Natural killer cell (primary cell): ENCODE results near the gene TRAF4. TPM values are rescaled to one million over a fixed set of nuclear protein-coding genes. Genes with fewer than 3 reads are reported as not detected.
A peak's percentile ranks its signal among the peaks of the same experiment; 100 is the strongest.

Experiments
- ATAC-seq, 3 donors: fragments of 150-1000 bp in 2 of 3; fragments of 200-7000 bp in 1 of 3; cut with Tn5 transposase; 1 replicate in 1 of 3; 2 replicates in 2 of 3; pipeline ENCODE4 v1.10.0; 2021; ENCODE audit warnings: mild to moderate bottlenecking in 2 of 3, moderate library complexity in 2 of 3
- DNase-seq, 2 donors: peaks; one replicate each; pipeline versions ENCODE4 v3.0.0 to v3.0.0-alpha.2; 2013 to 2021; ENCODE audit warnings: mixed read lengths in 1 of 2
- H3K27ac ChIP-seq: one replicate; pipeline ENCODE4 v1.5.1; 2013; ENCODE audit warnings: mild to moderate bottlenecking, low read length
- H3K27me3 ChIP-seq: one replicate; pipeline ENCODE4 v1.6.1; 2013; ENCODE audit warnings: low read length; ENCODE audit not compliant: control insufficient read depth, insufficient read depth
- H3K36me3 ChIP-seq: one replicate; pipeline ENCODE4 v1.6.1; 2013; ENCODE audit warnings: low read length; ENCODE audit not compliant: control insufficient read depth, insufficient read depth
- H3K4me1 ChIP-seq: one replicate; pipeline ENCODE4 v1.6.1; 2013; ENCODE audit warnings: low read length; ENCODE audit not compliant: control insufficient read depth, insufficient read depth
- H3K4me3 ChIP-seq: one replicate; pipeline ENCODE4 v1.5.1; 2013; ENCODE audit warnings: low read length
- H3K9me3 ChIP-seq: one replicate; pipeline ENCODE4 v1.6.1; 2013; ENCODE audit warnings: low read length; ENCODE audit not compliant: control insufficient read depth, insufficient read depth
- H3K27ac Mint-ChIP-seq, 2 donors: one replicate each; pipeline ENCODE4 v1.8.0; 2022; ENCODE audit warnings: mild to moderate bottlenecking in 2 of 2, mixed read lengths in 2 of 2, moderate library complexity in 1 of 2
- H3K27me3 Mint-ChIP-seq, 2 donors: one replicate each; pipeline ENCODE4 v1.8.0; 2022; ENCODE audit warnings: low read depth in 2 of 2, mixed read lengths in 2 of 2
- H3K36me3 Mint-ChIP-seq: one replicate; pipeline ENCODE4 v1.8.0; 2022; ENCODE audit warnings: mixed read lengths
- H3K4me1 Mint-ChIP-seq, 2 donors: one replicate each; pipeline ENCODE4 v1.8.0; 2022; ENCODE audit warnings: mixed read lengths in 2 of 2
- H3K4me3 Mint-ChIP-seq: one replicate; pipeline ENCODE4 v1.8.0; 2022; ENCODE audit warnings: mild to moderate bottlenecking, moderate library complexity, mixed read lengths
- H3K9me3 Mint-ChIP-seq, 2 donors: one replicate each; pipeline ENCODE4 v1.8.0; 2022; ENCODE audit warnings: mixed read lengths in 2 of 2
- CTCF ChIP-seq: fragments of 200-600 bp; IDR thresholded peaks from one replicate; pipeline ENCODE4 v1.8.0; 2022; ENCODE audit warnings: antibody characterized with exemption
- WGBS: methylation state at CpG from one replicate; pipeline ENCODE4 v1.1.7; 2013; ENCODE audit warnings: missing lambda C conversion rate; ENCODE audit not compliant: insufficient coverage; 5-methylcytosine and 5-hydroxymethylcytosine counted together
- intact Hi-C: fragments of 100-400 bp; cut with micrococcal nuclease; formaldehyde crosslinking; loops from one replicate; pipeline ENCODE4 v1.14.2; 2022
- total RNA-seq, 4 donors: library from RNA; stranded (reverse); fragments of 120-200 nt in 1 of 4; gene quantifications; one replicate each; pipeline versions ENCODE4 v1.2.3 to v1.2.4, GENCODE V29; 2013 to 2022

Gene TRAF4
- total RNA-seq, 3 donors from 2014 or later (not counting 1 experiment from before 2014, with no cell fraction given) = 97.8 to 209 (median 122) TPM

DNA sequence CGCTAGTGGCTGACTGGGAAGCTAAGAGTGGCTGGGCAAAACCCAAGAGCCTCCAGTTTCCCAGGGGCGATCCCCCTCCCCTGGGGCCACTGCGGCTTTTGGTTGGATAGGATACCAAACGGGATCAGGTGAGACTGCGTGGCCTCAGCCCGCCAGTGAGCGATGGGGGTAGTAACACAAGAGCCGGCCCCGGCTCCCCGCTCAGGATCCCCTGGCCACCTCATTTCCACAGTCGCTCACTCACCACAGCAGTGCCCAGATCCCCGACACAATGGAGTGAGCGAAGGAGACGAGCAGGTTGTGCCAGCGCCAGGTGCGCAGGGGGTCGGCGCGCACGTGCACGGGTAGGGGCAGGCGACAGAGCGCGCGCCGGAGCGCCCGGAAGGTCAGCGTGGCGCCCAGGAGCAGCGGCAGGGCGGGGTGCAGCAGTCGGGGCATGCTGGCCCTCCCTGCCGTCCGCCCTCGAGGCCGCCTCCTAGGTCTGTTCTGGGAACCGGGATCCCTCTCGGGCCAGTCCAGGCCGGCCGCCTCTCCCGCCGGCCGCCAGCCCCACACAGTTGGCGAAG, 18.1 kb upstream of the TRAF4 start:
- Mint-ChIP-seq H3K27me3 (no peaks in the 10 kb centered on the region), H3K4me1 (peaks cover 42% of the 10 kb centered on the region in 2 donors), H3K9me3 (no peaks in the 10 kb centered on the region), H3K4me3 (peak overlapping the region; percentile 80), H3K36me3 (no peaks in the 10 kb centered on the region), H3K27ac (peak overlapping the region; percentile 36 to 63)
- no peak for ATAC-seq
- WGBS = 3% methylated on average over 45 of the region's 45 CpGs
- Histone ChIP-seq H3K36me3 (peaks cover 41% of the 10 kb centered on the region), H3K9me3 (no peaks in the 10 kb centered on the region), H3K4me3 (peak overlapping the region; percentile 14), H3K27me3 (no peaks in the 10 kb centered on the region), H3K27ac (no peak overlapping the region), H3K4me1 (peaks cover 61% of the 10 kb centered on the region)
- intact Hi-C loops = loop anchor here (2.0 to 5.0 kb wide), 4 partner anchors 37 to 567 kb away; partner anchors contain the start of genes FLOT2 and NUFIP2
- no peak for DNase-seq
- no peak for TF ChIP-seq CTCF

- DNase-seq (peak; percentile 42 to 77), ATAC-seq (peak; percentile 12 to 41 (median 40))
- Mint-ChIP-seq H3K27me3 (no peaks in the 10 kb centered on the region), H3K36me3 (no peaks in the 10 kb centered on the region), H3K4me3 (peak within 1 kb of the TSS; percentile 96), H3K27ac (peak within 1 kb of the TSS; percentile 96), H3K4me1 (peaks cover 41% of the 10 kb centered on the region in 2 donors), H3K9me3 (no peaks in the 10 kb centered on the region)
- intact Hi-C loops = loop anchor here (2.0 to 5.0 kb wide), 4 partner anchors 36 to 566 kb away; partner anchors contain the start of genes FLOT2 and NUFIP2
- Histone ChIP-seq H3K27ac (peak within 1 kb of the TSS; percentile 99), H3K27me3 (no peaks in the 10 kb centered on the region), H3K9me3 (no peaks in the 10 kb centered on the region), H3K36me3 (peaks cover 37% of the 10 kb centered on the region), H3K4me1 (peaks cover 56% of the 10 kb centered on the region), H3K4me3 (peak within 1 kb of the TSS; percentile 71)
- WGBS = 0% methylated on average over 47 of the region's 49 CpGs
- TF ChIP-seq CTCF = no peak
Measured at GRCh38 chr17:28726226-28726626, 17.6 kb upstream of the TRAF4 start, which contains the start of gene TLCD1. Gene TLCD1, minus strand, starts transcription at chr17:28726233. Its CDS starts 136 bp downstream, at chr17:28726097.

DNA sequence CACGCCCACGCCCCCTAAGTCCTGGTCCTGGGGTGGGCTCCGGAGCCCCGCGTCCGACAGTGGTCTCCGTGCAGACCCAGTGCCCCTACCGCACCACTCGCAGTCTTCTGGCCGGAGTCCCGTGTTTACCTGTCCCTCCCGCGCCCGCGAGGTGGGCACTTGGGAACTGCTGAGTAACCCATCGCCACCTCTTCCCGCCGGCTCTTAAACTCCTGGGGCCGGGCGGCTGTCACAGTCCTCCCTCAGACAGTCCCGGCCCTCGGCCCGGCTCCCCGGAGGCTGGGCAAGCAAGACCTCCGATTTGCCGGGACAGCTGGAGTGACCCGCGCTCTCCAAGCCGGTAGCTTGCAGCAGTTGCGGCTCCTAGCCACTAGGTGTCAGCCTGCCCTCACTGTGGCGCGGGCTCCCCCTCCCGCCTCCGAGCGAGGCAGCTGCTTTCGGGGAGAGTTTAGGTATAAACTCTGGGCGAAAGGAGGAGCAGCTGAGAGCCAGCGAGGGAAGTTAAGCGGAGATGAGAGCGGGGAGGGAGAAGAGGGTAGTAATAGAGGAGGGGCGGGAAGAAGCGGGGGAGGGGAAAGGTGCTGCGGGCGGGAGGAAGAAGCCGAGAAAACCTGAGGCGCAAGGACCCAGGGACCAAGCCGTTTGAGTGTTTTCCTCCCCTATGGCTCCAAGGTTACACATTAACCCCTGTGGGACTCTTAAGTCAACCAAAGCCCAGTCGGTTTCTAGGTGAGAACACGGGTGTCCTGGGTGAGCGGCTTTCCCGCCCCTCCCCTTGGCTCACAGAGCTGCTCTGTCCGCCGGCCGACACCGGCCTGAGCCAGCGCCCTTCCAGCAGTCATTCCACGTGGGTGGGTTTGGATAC, 17.0 kb upstream of the TRAF4 start:
- peak overlapping the region; percentile 96 for H3K27ac Mint-ChIP-seq
- peak; percentile 88 to 94 for DNase-seq
- intact Hi-C loops = loop anchor here (1.0 to 5.0 kb wide), 6 partner anchors 23 to 565 kb away; partner anchors contain the start of genes FLOT2 and NUFIP2
- peak overlapping the region; percentile 71 for H3K4me3 ChIP-seq
- H3K36me3 Mint-ChIP-seq = no peaks in the 10 kb centered on the region
- H3K9me3 ChIP-seq = no peaks in the 10 kb centered on the region
- peaks cover 36 to 41% of the 10 kb centered on the region in 2 donors for H3K4me1 Mint-ChIP-seq
- no peaks in the 10 kb centered on the region for H3K27me3 ChIP-seq
- peaks cover 50% of the 10 kb centered on the region for H3K4me1 ChIP-seq
- ATAC-seq = peak; percentile 58 to 79 (median 59)
- peak overlapping the region; percentile 96 for H3K4me3 Mint-ChIP-seq
- peak overlapping the region; percentile 99 for H3K27ac ChIP-seq
- WGBS = under 1% methylated on average over 57 of the region's 57 CpGs
- no peaks in the 10 kb centered on the region for H3K9me3 Mint-ChIP-seq
- peak; percentile 99 for TF ChIP-seq CTCF
- H3K27me3 Mint-ChIP-seq = no peaks in the 10 kb centered on the region
- peaks cover 31% of the 10 kb centered on the region for H3K36me3 ChIP-seq
